HG02623 (cell line): Measurements from ENCODE around the gene BRSK2.

Experiments used
- ATAC-seq: cut with Tn5 transposase; IDR thresholded peaks from one replicate; pipeline ENCODE4 v1.9.1; 2021; ENCODE audit warnings: moderate library complexity; ENCODE audit not compliant: unreplicated experiment

Gene BRSK2

DNA sequence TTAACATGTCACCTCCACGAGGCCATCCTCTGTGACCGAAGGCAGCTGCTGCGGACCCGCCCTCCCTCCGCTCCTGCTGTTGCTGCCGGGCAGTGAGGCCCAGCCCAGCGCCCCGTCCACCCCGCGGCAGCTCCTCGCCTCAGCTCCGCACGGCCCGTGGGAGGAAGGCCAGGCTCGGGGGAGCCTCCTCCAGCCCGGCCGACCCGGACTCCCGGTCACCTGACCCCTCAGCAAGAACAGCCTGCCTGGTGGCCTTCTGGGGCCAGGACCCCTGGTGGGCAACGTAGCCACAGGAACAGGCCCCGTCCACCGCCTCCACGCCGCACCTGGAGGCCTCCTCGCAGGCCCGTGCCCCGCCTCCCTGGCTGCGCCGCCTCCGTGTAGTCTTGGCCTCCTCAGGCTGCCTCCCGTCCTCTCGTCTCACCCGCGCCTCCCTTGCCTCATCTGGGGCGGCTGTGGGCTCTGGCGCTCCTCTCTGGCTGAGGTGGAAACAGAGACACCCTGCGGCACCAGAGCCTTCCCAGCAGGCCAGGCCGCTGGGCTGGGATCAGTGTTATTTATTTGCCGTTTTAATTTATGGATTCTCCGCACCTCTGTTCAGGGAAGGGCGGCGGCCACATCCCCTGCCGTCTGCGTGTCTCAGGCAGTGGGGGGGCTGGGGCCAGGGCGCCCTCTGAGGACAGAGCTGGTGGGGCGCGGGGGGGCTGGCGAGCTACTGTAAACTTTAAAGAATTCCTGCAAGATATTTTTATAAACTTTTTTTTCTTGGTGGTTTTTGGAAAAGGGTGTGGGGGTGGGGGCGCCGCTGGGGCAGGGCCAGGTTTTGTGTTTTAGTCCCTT, 71.5 kb downstream of the BRSK2 start:
- ATAC-seq, result no peak

- ATAC-seq, result no peak
These were observed 72.3 kb downstream of the BRSK2 start for GRCh38 chr11:1461826-1462697.

DNA sequence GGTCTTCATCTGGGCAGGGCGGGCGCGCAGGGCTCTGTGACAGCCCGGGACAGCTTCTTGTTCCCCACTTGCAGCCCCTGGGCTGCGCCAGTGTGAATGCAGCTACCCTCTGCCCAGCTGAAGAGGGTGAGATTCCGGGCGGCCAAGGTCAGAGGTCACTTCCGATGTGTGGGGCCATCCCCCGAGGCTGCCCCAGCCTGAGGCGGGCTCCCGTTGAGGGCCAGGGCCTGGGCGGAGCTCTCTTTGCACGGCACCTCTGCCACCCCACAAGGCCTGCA, 72.9 kb downstream of the BRSK2 start:
- ATAC-seq, result no peak

- no peak for ATAC-seq
These were observed 73.3 kb downstream of the BRSK2 start for GRCh38 chr11:1463056-1463455.

- no peak for ATAC-seq
These were observed 77.0 kb downstream of the BRSK2 start for GRCh38 chr11:1466784-1467183.

DNA sequence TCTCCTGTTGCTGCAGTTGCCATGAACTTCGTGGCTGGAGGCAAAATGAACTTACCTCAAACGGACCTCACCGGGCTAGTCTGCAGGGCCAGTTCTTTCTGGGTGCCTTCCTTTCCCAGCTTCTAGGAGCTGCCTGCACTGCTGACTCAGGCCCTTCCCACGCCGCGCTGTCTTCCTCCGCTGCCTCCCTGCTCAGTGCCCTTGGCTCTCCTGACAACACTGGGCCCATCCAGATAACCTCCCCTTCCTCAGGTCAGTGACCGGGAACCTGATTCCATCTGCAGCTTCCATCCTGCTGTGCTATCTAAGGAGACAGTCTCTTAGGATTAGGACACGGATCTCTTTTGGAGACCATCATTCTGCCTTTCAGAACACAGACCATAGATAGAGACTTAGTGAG, 77.5 kb downstream of the BRSK2 start:
- ATAC-seq, result no peak

DNA sequence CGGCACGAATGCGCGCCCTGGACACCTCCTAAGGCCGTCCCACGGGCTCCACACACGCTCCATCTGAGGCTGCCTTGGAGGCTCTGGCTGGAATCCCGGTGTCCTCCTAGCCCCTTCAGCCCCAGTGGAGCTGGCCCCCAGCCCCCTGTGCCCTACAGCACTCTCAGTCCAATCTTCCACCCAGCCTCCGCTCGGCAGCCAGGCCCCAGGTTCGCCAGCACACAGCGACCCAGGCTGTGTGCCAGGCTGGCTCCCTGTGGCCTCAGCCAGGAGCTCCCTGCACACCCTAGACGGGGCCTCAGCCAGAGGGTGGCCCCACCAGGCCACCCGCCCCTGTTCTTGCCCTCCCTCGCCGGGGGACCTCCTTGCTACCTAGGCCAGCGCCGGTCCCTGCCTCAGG, 78.3 kb downstream of the BRSK2 start:
- no peak for ATAC-seq

DNA sequence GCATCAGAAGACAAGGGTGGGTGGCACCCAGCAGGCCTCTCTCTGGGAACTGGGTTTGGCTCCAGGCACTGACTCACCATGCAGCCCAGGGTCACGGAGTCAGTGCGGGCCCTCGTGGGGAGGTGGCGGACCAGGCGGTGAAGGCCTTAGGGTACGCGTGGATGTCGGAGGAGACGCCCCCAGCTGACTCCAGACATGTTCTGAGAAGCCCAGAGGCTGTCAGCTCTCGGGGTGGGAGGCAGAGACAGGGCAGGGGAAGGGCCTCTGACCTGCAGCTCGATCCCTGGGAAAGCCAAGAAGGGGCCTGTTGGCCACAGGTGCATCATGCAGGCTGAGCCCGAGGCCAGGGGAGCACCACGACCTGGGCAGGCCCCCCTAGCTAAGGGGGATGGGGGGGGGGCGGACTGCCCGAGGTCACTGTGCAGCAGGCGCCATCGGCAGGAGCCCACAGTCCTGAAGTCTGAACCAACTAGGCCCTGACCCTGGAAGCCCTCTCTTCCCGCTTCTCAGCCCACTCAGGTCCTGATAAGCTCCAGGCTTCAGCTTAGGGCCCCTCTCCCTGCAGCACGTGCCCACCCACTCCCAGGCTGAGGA, 78.8 kb downstream of the BRSK2 start:
- ATAC-seq, result no peak

GRCh38 chr11:1469287-1469910, 79.7 kb downstream of the BRSK2 start:
- no peak for ATAC-seq

DNA sequence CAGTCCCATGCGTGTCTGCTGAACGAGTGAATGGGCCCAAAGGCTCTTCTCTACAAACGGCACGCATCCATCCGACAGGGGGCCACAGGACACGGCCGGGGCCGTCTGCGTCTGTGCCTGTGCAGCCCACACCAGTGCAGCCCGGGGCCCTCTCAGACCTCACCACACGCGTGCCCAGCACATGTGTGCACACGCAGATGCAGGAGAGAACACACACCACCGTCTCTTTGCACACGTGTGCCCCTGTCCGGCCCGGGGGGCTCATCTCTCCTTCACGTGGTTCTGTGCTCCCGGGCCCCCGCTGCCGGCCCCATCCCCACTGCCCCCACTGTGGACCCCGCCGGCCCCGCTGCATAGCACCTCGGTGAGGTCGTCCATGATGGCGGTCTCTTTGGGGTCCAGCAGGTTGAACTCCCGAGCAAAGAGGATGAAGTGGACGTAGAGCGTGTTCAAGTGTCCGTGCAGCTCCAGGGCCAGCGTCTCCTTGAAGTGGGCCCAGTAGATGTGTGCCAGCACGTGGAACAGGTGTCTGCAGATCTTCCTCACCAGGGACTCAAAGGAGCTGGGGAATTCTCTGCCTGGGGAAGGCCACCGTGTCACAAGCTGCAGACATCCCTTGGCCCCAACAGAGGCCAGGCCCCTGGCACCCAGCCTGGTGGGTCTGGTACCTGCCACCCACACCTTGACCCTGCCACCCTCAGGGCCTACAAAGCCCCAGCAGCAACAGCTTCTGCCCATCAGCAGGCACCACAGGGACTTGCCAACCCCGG, 80.4 kb downstream of the BRSK2 start:
- ATAC-seq, result no peak

DNA sequence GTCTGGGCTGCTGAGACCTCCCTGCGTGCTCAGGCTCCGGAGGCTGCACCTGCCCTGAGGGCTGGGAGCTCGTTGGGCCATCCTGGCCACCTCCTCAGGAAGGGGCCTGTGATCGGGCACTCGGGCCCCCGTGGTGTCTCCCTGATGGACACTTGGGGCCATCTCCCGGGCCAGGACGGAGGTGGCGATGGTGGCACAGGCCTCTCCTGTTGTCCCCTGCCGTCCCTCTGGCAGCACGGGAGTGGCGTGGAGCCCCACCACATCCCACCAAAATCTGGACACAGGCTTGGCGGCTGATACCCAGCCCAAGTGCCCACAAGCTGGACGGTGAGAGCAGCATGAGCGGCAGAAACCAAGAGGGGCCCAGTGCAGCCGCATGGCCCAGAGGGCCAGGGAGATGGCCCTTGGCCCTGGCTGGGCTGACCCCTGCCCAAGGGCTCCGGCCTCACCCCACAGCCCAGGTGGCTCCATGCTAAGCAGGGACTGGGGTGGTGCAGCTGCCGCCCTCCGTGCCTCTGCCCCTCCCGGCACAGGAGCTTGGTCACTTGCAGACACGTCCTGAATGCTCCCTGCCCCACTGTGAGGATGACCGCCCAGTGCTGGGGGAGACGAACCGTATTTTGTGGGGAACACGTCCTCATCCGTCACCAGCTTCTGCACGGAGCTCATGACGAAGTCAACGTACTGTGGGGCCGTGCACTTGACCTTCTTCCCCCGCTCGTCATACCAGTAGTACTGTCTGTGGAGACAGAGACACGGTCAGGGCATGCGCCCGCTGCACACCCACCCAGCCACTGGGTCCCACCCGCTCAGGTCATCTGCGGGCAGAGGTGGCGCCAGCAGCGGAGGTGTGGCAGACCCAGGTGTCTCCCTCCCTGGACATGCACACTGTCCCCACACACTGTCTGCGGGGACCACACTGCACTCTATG, 81.2 kb downstream of the BRSK2 start:
- no peak for ATAC-seq

GRCh38 chr11:1471736-1472135, 82.0 kb downstream of the BRSK2 start:
- ATAC-seq, result no peak

- no peak for ATAC-seq
These were observed 82.7 kb downstream of the BRSK2 start for GRCh38 chr11:1472180-1473005.

DNA sequence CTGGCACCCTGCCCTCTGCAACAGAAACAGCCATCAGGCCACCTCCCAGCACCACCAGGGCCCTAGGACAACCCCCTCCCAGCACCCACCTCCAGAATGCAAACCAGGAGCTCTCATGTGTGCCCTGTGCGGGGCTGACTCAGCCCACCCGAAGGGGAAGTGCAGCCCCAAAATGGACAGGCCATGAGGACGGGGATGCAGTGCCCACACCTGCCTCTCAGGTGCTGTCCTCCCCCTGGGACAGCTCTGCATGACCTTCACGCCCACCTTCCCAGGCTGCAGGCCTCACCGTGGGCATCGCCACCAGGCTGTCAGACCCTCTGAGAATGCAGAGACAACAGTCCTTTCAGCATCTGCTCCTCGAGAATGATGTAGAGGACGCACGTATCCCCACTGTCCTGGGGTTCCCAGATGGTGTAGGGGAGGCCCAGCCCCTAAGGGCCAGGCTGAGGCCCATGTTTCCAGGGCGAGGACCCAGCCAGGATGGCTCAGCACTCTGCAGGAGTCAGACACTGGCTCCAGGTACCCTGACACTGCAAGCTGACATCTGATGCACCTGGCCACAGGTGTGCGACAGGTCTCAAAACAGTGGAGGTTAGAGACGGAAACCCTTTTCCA, 83.4 kb downstream of the BRSK2 start:
- no peak for ATAC-seq

DNA sequence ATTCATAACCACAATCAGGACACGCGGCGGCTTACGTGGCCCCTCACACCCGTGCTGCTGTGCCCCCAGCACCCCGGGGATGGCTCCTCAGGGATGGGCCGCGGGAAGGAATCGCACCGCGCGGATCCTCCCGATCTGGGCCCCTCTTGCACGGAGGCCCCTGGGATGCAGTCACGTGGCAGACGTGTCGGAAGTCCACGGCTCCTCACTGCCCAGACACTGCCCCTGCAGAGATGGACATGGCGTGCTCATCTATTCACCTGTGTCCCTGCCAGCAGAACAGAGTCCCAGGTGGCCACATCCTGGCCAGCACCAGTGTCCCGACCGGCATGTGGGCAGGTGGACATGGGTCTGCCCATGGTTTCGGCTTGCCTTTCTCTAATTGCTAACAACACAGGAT, 84.1 kb downstream of the BRSK2 start:
- no peak for ATAC-seq

DNA sequence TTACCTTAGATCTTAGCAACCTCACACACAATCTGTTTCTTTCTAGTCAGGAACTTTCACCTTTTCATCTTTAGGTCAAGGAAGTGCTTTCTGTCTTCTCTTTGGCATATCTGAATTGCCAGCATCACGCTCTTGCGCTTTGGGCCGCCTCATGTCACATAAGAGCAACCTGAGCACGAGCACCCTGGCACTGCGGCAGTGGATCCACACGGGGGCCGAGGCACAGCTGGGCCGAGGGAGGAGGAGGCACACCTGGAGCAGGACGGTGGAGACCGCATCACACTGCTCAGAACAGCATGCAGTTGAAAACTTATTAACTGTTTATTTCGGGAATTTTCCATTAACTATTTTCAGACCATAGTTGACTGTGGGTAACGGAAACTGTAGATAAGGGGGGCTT, 86.1 kb downstream of the BRSK2 start:
- no peak for ATAC-seq

GRCh38 chr11:1476940-1477736, 87.4 kb downstream of the BRSK2 start:
- ATAC-seq, result no peak

GRCh38 chr11:1478011-1478410, 88.3 kb downstream of the BRSK2 start:
- ATAC-seq, result no peak
